ENCODE measurements around the gene MYBPHL.

The MYBPHL gene

DNA sequence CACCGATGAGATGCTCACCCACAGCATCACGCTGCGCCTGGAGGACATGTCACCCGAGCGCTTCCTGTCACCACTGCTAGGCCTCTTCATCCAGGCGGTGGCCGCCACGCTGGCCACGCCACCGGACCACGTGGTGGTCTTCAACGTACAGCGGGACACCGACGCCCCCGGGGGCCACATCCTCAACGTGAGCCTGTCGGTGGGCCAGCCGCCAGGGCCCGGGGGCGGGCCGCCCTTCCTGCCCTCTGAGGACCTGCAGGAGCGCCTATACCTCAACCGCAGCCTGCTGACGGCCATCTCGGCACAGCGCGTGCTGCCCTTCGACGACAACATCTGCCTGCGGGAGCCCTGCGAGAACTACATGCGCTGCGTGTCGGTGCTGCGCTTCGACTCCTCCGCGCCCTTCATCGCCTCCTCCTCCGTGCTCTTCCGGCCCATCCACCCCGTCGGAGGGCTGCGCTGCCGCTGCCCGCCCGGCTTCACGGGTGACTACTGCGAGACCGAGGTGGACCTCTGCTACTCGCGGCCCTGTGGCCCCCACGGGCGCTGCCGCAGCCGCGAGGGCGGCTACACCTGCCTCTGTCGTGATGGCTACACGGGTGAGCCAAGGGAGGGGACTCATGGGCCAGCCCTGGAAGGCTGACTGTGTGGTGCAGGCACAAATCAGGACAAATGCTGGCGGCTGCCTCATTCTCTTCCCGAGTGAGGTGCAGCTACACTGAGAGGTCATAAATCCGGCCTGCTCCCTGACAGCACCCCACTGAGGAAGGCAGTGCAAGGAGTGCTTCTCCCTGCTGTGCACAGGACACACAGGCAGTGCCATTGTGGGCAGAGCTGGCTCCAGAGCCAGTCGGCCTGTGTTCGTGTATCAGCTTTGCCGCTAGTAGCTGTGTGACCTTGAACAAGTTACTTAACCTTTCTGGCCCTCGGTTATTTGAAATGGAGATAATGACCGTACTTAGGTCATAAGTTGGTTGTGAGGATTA is 48.0 kb downstream of the MYBPHL start:
- Histone ChIP-seq H3K9ac (ENCODE audit: low read depth, low read length) (no peak overlapping the region), H3K36me3 (ENCODE audit: control insufficient read depth, insufficient read depth, low read length) (peaks cover 34% of the 10 kb centered on the region), H3K27me3 (ENCODE audit: control insufficient read depth, insufficient read depth, low read length) (no peaks in the 10 kb centered on the region), H3K4me1 (ENCODE audit: control insufficient read depth, insufficient read depth, low read length) (peaks cover 20% of the 10 kb centered on the region), H3K9me3 (ENCODE audit: control insufficient read depth, insufficient read depth, low read length) (no peaks in the 10 kb centered on the region), H3K4me3 (ENCODE audit: low read depth, low read length) (no peak overlapping the region)

- H3K9ac ChIP-seq (ENCODE audit: low read depth, low read length), result no peak overlapping the region
- no peaks in the 10 kb centered on the region for H3K9me3 ChIP-seq (ENCODE audit: control insufficient read depth, insufficient read depth, low read length)
- H3K36me3 ChIP-seq (ENCODE audit: control insufficient read depth, insufficient read depth, low read length), result peaks cover 30% of the 10 kb centered on the region
- peaks cover 20% of the 10 kb centered on the region for H3K4me1 ChIP-seq (ENCODE audit: control insufficient read depth, insufficient read depth, low read length)
- no peak overlapping the region for H3K4me3 ChIP-seq (ENCODE audit: low read depth, low read length)
- H3K27me3 ChIP-seq (ENCODE audit: control insufficient read depth, insufficient read depth, low read length), result no peaks in the 10 kb centered on the region
Observed at GRCh38 chr1:109257682-109258421, 49.0 kb downstream of the MYBPHL start.

DNA sequence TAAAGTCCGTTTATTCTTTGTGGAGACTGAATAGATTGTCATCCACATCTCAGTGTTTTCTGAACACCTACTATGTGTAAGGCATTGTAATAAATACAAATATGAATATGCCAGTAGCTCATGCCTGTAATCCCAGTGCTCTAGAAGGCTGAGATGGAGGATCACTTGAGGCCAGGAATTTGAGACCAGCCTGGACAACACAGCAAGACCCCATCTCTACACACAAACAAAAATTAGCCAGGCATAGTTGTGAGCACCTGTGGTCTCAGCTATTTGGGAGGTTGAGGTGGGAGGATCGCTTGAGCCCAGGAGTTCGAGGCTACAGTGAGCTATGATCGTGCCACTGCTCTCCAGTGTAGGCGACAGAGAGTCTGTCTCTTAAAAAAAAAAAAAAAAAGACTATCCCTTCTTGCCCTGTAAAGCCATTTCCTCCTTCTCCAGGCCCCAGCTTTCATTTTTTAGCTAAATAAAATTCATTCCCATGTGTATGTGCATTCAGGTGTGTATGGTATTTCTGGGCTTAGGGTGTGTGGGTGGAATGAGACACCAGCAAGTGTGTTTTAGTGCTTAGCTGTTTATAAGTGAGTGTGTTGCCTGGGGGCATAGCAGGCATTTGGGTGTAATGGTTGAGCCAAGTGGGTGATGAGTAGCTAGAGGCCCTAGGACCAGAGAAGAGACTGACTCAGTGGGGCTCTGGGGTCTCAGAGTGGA is 49.7 kb downstream of the MYBPHL start:
- peaks cover 20% of the 10 kb centered on the region for H3K4me1 ChIP-seq (ENCODE audit: control insufficient read depth, insufficient read depth, low read length)
- H3K9me3 ChIP-seq (ENCODE audit: control insufficient read depth, insufficient read depth, low read length), result no peaks in the 10 kb centered on the region
- peaks cover 23% of the 10 kb centered on the region for H3K36me3 ChIP-seq (ENCODE audit: control insufficient read depth, insufficient read depth, low read length)
- H3K27me3 ChIP-seq (ENCODE audit: control insufficient read depth, insufficient read depth, low read length), result no peaks in the 10 kb centered on the region
- no peak overlapping the region for H3K4me3 ChIP-seq (ENCODE audit: low read depth, low read length)
- H3K9ac ChIP-seq (ENCODE audit: low read depth, low read length), result no peak overlapping the region

GRCh38 chr1:109256085-109256484 is 50.7 kb downstream of the MYBPHL start:
- Histone ChIP-seq H3K4me3 (ENCODE audit: low read depth, low read length) (no peak overlapping the region), H3K27me3 (ENCODE audit: control insufficient read depth, insufficient read depth, low read length) (no peaks in the 10 kb centered on the region), H3K36me3 (ENCODE audit: control insufficient read depth, insufficient read depth, low read length) (peaks cover 17% of the 10 kb centered on the region), H3K4me1 (ENCODE audit: control insufficient read depth, insufficient read depth, low read length) (peaks cover 20% of the 10 kb centered on the region), H3K9me3 (ENCODE audit: control insufficient read depth, insufficient read depth, low read length) (no peaks in the 10 kb centered on the region), H3K9ac (ENCODE audit: low read depth, low read length) (no peak overlapping the region)

DNA sequence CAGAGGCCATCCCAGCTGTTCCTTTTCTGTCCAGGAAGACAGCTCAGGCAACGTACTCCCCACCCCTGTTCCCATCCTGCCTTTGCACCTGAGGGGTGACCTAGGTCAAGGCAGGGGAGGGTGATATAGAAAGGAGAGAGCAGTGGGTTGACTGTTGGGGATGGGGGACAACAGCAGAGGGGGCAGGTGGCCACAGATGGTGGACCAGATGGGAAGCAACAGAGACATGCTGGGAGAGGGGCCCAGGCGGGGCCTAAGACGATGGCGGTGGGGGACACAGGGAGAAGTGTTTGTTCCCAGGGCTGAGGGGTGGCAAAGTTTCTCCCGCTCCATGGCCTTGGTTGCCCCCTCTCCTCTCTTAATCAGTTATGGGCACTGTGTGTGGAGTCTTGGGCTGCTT is 51.1 kb downstream of the MYBPHL start:
- Histone ChIP-seq H3K4me3 (ENCODE audit: low read depth, low read length) (no peak overlapping the region), H3K36me3 (ENCODE audit: control insufficient read depth, insufficient read depth, low read length) (peaks cover 18% of the 10 kb centered on the region), H3K9me3 (ENCODE audit: control insufficient read depth, insufficient read depth, low read length) (no peaks in the 10 kb centered on the region), H3K4me1 (ENCODE audit: control insufficient read depth, insufficient read depth, low read length) (peaks cover 20% of the 10 kb centered on the region), H3K27me3 (ENCODE audit: control insufficient read depth, insufficient read depth, low read length) (peaks cover 3% of the 10 kb centered on the region), H3K9ac (ENCODE audit: low read depth, low read length) (no peak overlapping the region)

DNA sequence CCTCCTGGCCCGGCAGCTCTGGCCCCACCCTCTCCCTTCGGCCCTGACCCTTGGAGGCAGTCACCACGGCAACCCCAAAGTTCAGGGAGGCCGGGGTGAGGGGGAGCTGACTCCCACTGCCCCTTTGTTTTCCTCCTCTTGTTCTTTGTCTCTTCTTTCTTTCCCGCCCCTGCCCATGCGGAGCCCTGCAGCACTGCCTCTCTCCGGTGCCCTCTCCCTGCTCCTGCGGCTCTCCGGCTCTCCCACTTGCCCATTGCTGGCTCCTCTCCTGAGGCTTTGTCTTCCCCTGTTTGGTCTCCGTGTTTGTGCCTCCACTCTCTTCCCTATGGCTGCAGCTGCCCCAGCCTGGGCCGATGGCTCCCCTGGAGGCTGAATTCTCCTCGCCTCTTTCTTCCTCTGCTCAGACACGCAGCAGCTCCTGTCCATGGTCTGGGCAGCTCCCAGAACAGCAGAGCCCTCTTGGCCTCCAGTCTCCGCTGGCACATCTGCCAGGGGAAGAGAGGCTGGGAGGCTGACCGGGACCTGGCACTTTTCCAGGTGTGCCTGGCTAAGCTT is 51.6 kb downstream of the MYBPHL start:
- peaks cover 16% of the 10 kb centered on the region for H3K4me1 ChIP-seq (ENCODE audit: control insufficient read depth, insufficient read depth, low read length)
- no peak overlapping the region for H3K4me3 ChIP-seq (ENCODE audit: low read depth, low read length)
- H3K9ac ChIP-seq (ENCODE audit: low read depth, low read length), result no peak overlapping the region
- H3K36me3 ChIP-seq (ENCODE audit: control insufficient read depth, insufficient read depth, low read length), result peaks cover 19% of the 10 kb centered on the region
- H3K9me3 ChIP-seq (ENCODE audit: control insufficient read depth, insufficient read depth, low read length), result no peaks in the 10 kb centered on the region
- H3K27me3 ChIP-seq (ENCODE audit: control insufficient read depth, insufficient read depth, low read length), result peaks cover 7% of the 10 kb centered on the region

DNA sequence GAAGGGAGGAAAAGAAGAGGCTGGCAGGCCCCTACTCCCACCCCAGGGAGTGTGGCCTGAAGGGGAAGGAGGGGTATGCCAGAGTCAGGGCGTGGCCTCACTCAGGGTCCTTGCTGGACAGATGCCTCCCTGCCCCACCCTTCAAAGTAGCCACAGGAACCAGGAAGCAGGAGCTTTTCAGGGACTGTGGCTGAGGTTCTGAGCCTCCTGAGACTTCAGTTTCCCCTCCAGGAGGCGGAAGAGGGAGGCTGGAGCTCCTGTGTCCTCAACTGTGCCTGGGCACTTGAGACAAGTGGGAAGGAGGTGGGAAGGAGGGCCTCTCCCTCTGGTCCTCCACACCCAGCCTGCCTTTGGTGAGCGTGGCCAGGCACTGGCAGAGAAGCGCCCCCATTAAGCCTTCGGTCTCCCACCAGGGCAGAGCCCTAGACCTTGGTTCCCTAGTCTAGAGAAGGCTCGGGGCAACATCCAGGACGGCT is 52.2 kb downstream of the MYBPHL start:
- Histone ChIP-seq H3K9me3 (ENCODE audit: control insufficient read depth, insufficient read depth, low read length) (no peaks in the 10 kb centered on the region), H3K9ac (ENCODE audit: low read depth, low read length) (no peak overlapping the region), H3K4me3 (ENCODE audit: low read depth, low read length) (peak overlapping the region; percentile 13), H3K4me1 (ENCODE audit: control insufficient read depth, insufficient read depth, low read length) (peaks cover 16% of the 10 kb centered on the region), H3K27me3 (ENCODE audit: control insufficient read depth, insufficient read depth, low read length) (peaks cover 8% of the 10 kb centered on the region), H3K36me3 (ENCODE audit: control insufficient read depth, insufficient read depth, low read length) (peaks cover 19% of the 10 kb centered on the region)

GRCh38 chr1:109253803-109254620 is 52.8 kb downstream of the MYBPHL start:
- H3K4me1 ChIP-seq (ENCODE audit: control insufficient read depth, insufficient read depth, low read length), result peaks cover 11% of the 10 kb centered on the region

GRCh38 chr1:109252893-109253802 is 53.7 kb downstream of the MYBPHL start:
- Histone ChIP-seq H3K36me3 (ENCODE audit: control insufficient read depth, insufficient read depth, low read length) (peaks cover 12% of the 10 kb centered on the region), H3K4me3 (ENCODE audit: low read depth, low read length) (no peak overlapping the region), H3K4me1 (ENCODE audit: control insufficient read depth, insufficient read depth, low read length) (peaks cover 13% of the 10 kb centered on the region), H3K27me3 (ENCODE audit: control insufficient read depth, insufficient read depth, low read length) (peaks cover 10% of the 10 kb centered on the region), H3K9ac (ENCODE audit: low read depth, low read length) (peak overlapping the region; percentile 12), H3K9me3 (ENCODE audit: control insufficient read depth, insufficient read depth, low read length) (no peaks in the 10 kb centered on the region)

More at GRCh38 chr1:109253803-109254620, 52.8 kb downstream of the MYBPHL start:
- Histone ChIP-seq H3K4me3 (ENCODE audit: low read depth, low read length) (peak overlapping the region; percentile 13), H3K9ac (ENCODE audit: low read depth, low read length) (peak overlapping the region; percentile 54), H3K27me3 (ENCODE audit: control insufficient read depth, insufficient read depth, low read length) (peaks cover 8% of the 10 kb centered on the region), H3K9me3 (ENCODE audit: control insufficient read depth, insufficient read depth, low read length) (no peaks in the 10 kb centered on the region), H3K36me3 (ENCODE audit: control insufficient read depth, insufficient read depth, low read length) (peaks cover 19% of the 10 kb centered on the region)
